NB4 (cell line): ENCODE measurements around the gene PLSCR3.

Experiments
- POLR2A ChIP-seq: IDR thresholded peaks from 2 replicates; pipeline ENCODE4 v1.6.1; 2011; ENCODE audit warnings: mild to moderate bottlenecking; ENCODE audit not compliant: insufficient read length; ENCODE audit errors: extremely low read depth
- TF ChIP-seq, protein P1 (sequence below): IDR thresholded peaks from one replicate; pipeline ENCODE4 v1.5.1; 2012; ENCODE audit warnings: low read depth, low read length

- no peak for TF ChIP-seq POLR2A
- TF ChIP-seq, protein P1, sequence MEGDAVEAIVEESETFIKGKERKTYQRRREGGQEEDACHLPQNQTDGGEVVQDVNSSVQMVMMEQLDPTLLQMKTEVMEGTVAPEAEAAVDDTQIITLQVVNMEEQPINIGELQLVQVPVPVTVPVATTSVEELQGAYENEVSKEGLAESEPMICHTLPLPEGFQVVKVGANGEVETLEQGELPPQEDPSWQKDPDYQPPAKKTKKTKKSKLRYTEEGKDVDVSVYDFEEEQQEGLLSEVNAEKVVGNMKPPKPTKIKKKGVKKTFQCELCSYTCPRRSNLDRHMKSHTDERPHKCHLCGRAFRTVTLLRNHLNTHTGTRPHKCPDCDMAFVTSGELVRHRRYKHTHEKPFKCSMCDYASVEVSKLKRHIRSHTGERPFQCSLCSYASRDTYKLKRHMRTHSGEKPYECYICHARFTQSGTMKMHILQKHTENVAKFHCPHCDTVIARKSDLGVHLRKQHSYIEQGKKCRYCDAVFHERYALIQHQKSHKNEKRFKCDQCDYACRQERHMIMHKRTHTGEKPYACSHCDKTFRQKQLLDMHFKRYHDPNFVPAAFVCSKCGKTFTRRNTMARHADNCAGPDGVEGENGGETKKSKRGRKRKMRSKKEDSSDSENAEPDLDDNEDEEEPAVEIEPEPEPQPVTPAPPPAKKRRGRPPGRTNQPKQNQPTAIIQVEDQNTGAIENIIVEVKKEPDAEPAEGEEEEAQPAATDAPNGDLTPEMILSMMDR = no peak
Measured at GRCh38 chr17:7384489-7385081, 9.7 kb downstream of the PLSCR3 start.
